Activated CD4-positive, alpha-beta memory T cell treated with anti-CD3 and anti-CD28 coated beads for 36 hours (primary cell): ENCODE measurements around the gene KCNJ12. TPM values are rescaled to one million over a fixed set of nuclear protein-coding genes. Genes with fewer than 3 reads are reported as not detected.
"Not testable (repeated sequence)": the region's sequence is repeated elsewhere in the genome, so short reads cannot be mapped to it uniquely, and the experiment has no call there.

Experiments
- CTCF ChIA-PET: fragments of 350-600 bp; sonication (Branson Sonifier 250); formaldehyde crosslinking; loops from one replicate; lab custom pipeline; 2021; ENCODE audit warnings: antibody characterized with exemption, inconsistent platforms; lab: Charles Lee
- POLR2A ChIA-PET: fragments of 350-600 bp; sonication (Branson Sonifier 250); formaldehyde crosslinking; loops from one replicate; lab custom pipeline; 2021; ENCODE audit warnings: antibody characterized with exemption; lab: Charles Lee
- DNase-seq: peaks from one replicate; pipeline ENCODE4 v3.0.0-alpha.2; 2020
- H3K27ac Mint-ChIP-seq: one replicate; pipeline ENCODE4 v1.8.0; 2021; ENCODE audit warnings: mixed read lengths
- H3K27me3 Mint-ChIP-seq: one replicate; pipeline ENCODE4 v1.8.0; 2021; ENCODE audit warnings: mixed read lengths
- H3K36me3 Mint-ChIP-seq: one replicate; pipeline ENCODE4 v1.8.0; 2021; ENCODE audit warnings: mixed read lengths
- H3K4me1 Mint-ChIP-seq: one replicate; pipeline ENCODE4 v1.8.0; 2021; ENCODE audit warnings: low read depth, mixed read lengths
- H3K4me3 Mint-ChIP-seq: one replicate; pipeline ENCODE4 v1.8.0; 2021; ENCODE audit warnings: mild to moderate bottlenecking, mixed read lengths
- H3K9me3 Mint-ChIP-seq: one replicate; pipeline ENCODE4 v1.8.0; 2021; ENCODE audit warnings: mixed read lengths
- intact Hi-C: fragments of 100-400 bp; cut with micrococcal nuclease; formaldehyde crosslinking; loops from one replicate; pipeline ENCODE4 v1.15.1; 2023
- total RNA-seq, 2 experiments: library from RNA; stranded (reverse); gene quantifications; one replicate each; pipeline ENCODE4 v1.2.3, GENCODE V29; 2021

The KCNJ12 gene
- total RNA-seq, 2 experiments from 2014 or later = not detected

GRCh38 chr17:21445091-21445650 lies 69.0 kb downstream of the KCNJ12 start:
- Mint-ChIP-seq H3K4me3 (no peak overlapping the region), H3K4me1 (no peaks in the 10 kb centered on the region), H3K9me3 (no peaks in the 10 kb centered on the region), H3K27ac (no peak overlapping the region), H3K27me3 (peaks cover 8% of the 10 kb centered on the region), H3K36me3 (no peaks in the 10 kb centered on the region)
- DNase-seq = no peak
- POLR2A ChIA-PET = no interaction called here
- intact Hi-C loops = no loop called here
- CTCF ChIA-PET = interaction anchor here (1.1 kb wide), 1 partner anchor 68 kb away, joined by 4 read pairs; no protein-coding TSS in a partner anchor

- CTCF ChIA-PET = interaction anchor here (0.7 kb wide), 1 partner anchor 9 kb away, joined by 3 read pairs; no protein-coding TSS in a partner anchor
- intact Hi-C loops, H3K4me1 Mint-ChIP-seq, H3K4me3 Mint-ChIP-seq, H3K27ac Mint-ChIP-seq, H3K36me3 Mint-ChIP-seq, DNase-seq, POLR2A ChIA-PET, H3K9me3 Mint-ChIP-seq: not testable (repeated sequence)
- H3K27me3 Mint-ChIP-seq = peaks cover 18% of the 10 kb centered on the region
These were observed 71.4 kb downstream of the KCNJ12 start for GRCh38 chr17:21447552-21447951.

- H3K36me3 Mint-ChIP-seq, POLR2A ChIA-PET, CTCF ChIA-PET, H3K27ac Mint-ChIP-seq, DNase-seq, H3K4me1 Mint-ChIP-seq, H3K4me3 Mint-ChIP-seq, H3K9me3 Mint-ChIP-seq: not testable (repeated sequence)
- intact Hi-C loops = loop anchor here (10.0 kb wide), 1 partner anchor 125 kb away; no protein-coding TSS in a partner anchor
- H3K27me3 Mint-ChIP-seq = peaks cover 19% of the 10 kb centered on the region
These were observed 73.7 kb downstream of the KCNJ12 start for GRCh38 chr17:21449891-21450290.

- DNase-seq = no peak
- ChIA-PET POLR2A (no interaction called here), CTCF (interaction anchor here (0.6 kb wide), 1 partner anchor 8 kb away, joined by 3 read pairs; no protein-coding TSS in a partner anchor)
- Mint-ChIP-seq H3K27ac (no peak overlapping the region), H3K9me3 (no peaks in the 10 kb centered on the region), H3K4me1 (peaks cover 13% of the 10 kb centered on the region), H3K36me3 (no peaks in the 10 kb centered on the region), H3K27me3 (peaks cover 19% of the 10 kb centered on the region), H3K4me3 (no peak overlapping the region)
- intact Hi-C loops = loop anchor here (1.0 to 10.0 kb wide), 2 partner anchors 61 to 127 kb away; no protein-coding TSS in a partner anchor
These were observed 75.8 kb downstream of the KCNJ12 start for GRCh38 chr17:21451975-21452374.

- peaks cover 22% of the 10 kb centered on the region for H3K27me3 Mint-ChIP-seq
These were observed 76.4 kb downstream of the KCNJ12 start for GRCh38 chr17:21452377-21453143.

GRCh38 chr17:21453144-21453898 lies 77.2 kb downstream of the KCNJ12 start:
- Mint-ChIP-seq H3K9me3 (no peaks in the 10 kb centered on the region), H3K27ac (no peak overlapping the region), H3K36me3 (no peaks in the 10 kb centered on the region), H3K27me3 (peaks cover 20% of the 10 kb centered on the region), H3K4me1 (peaks cover 18% of the 10 kb centered on the region), H3K4me3 (no peak overlapping the region)
- ChIA-PET POLR2A (no interaction called here), CTCF (no interaction called here)
- no peak for DNase-seq
- intact Hi-C loops = loop anchor here (10.0 kb wide), 1 partner anchor 129 kb away; no protein-coding TSS in a partner anchor

More at GRCh38 chr17:21452377-21453143, 76.4 kb downstream of the KCNJ12 start:
- H3K36me3 Mint-ChIP-seq = no peaks in the 10 kb centered on the region
- intact Hi-C loops = loop anchor here (1.0 to 10.0 kb wide), 2 partner anchors 61 to 128 kb away; no protein-coding TSS in a partner anchor
- POLR2A ChIA-PET = no interaction called here
- H3K27ac Mint-ChIP-seq = no peak overlapping the region
- CTCF ChIA-PET = interaction anchor here (0.6 kb wide), 1 partner anchor 9 kb away, joined by 3 read pairs; no protein-coding TSS in a partner anchor
- peak; percentile 44 for DNase-seq
- no peaks in the 10 kb centered on the region for H3K9me3 Mint-ChIP-seq
- H3K4me1 Mint-ChIP-seq = peaks cover 18% of the 10 kb centered on the region
- H3K4me3 Mint-ChIP-seq = peak overlapping the region; percentile 39

- H3K9me3 Mint-ChIP-seq, POLR2A ChIA-PET, H3K27ac Mint-ChIP-seq, H3K36me3 Mint-ChIP-seq, DNase-seq, H3K4me3 Mint-ChIP-seq: not testable (repeated sequence)
- H3K4me1 Mint-ChIP-seq = peaks cover 18% of the 10 kb centered on the region
- intact Hi-C loops = loop anchor here (10.0 kb wide), 1 partner anchor 129 kb away; no protein-coding TSS in a partner anchor
- CTCF ChIA-PET = interaction anchor here (0.5 kb wide), 1 partner anchor 57 kb away, joined by 3 read pairs; no protein-coding TSS in a partner anchor
- H3K27me3 Mint-ChIP-seq = peaks cover 17% of the 10 kb centered on the region
These were observed 77.8 kb downstream of the KCNJ12 start for GRCh38 chr17:21454006-21454405.

GRCh38 chr17:21454441-21454840 lies 78.3 kb downstream of the KCNJ12 start:
- no peak for DNase-seq
- Mint-ChIP-seq H3K27me3 (peaks cover 17% of the 10 kb centered on the region), H3K36me3 (no peaks in the 10 kb centered on the region), H3K27ac (no peak overlapping the region), H3K4me3 (no peak overlapping the region), H3K9me3 (no peaks in the 10 kb centered on the region), H3K4me1 (peaks cover 18% of the 10 kb centered on the region)
- ChIA-PET CTCF (interaction anchor here (0.5 kb wide), 1 partner anchor 57 kb away, joined by 3 read pairs; no protein-coding TSS in a partner anchor), POLR2A (no interaction called here)
- intact Hi-C loops = loop anchor here (10.0 kb wide), 1 partner anchor 130 kb away; no protein-coding TSS in a partner anchor

GRCh38 chr17:21455761-21456160 lies 79.6 kb downstream of the KCNJ12 start:
- H3K27me3 Mint-ChIP-seq = peaks cover 12% of the 10 kb centered on the region
- ChIA-PET POLR2A (no interaction called here), CTCF (interaction anchor here (4.2 kb wide), 1 partner anchor 58 kb away, joined by 95 read pairs; no protein-coding TSS in a partner anchor)
- intact Hi-C loops = loop anchor here (2.0 to 10.0 kb wide), 4 partner anchors 131 to 413 kb away; partner anchors contain the start of genes DHRS7B, MAP2K3 and USP22
- H3K4me1 Mint-ChIP-seq = peaks cover 18% of the 10 kb centered on the region
- H3K4me3 Mint-ChIP-seq = no peak overlapping the region
- no peak overlapping the region for H3K27ac Mint-ChIP-seq
- H3K36me3 Mint-ChIP-seq = no peaks in the 10 kb centered on the region
- DNase-seq = no peak
- no peaks in the 10 kb centered on the region for H3K9me3 Mint-ChIP-seq

GRCh38 chr17:21456449-21456848 lies 80.3 kb downstream of the KCNJ12 start:
- H3K9me3 Mint-ChIP-seq, H3K27ac Mint-ChIP-seq, H3K36me3 Mint-ChIP-seq, H3K4me3 Mint-ChIP-seq, DNase-seq: not testable (repeated sequence)
- POLR2A ChIA-PET = interaction anchor here (1.3 kb wide), 1 partner anchor 56 kb away, joined by 11 read pairs; no protein-coding TSS in a partner anchor
- CTCF ChIA-PET = interaction anchor here (0.6 to 4.2 kb wide), 20 partner anchors 9 to 413 kb away, joined by 3 to 95 read pairs (median 4); partner anchors contain the start of gene USP22
- Mint-ChIP-seq H3K27me3 (peaks cover 11% of the 10 kb centered on the region), H3K4me1 (peaks cover 18% of the 10 kb centered on the region)
- intact Hi-C loops = loop anchor here (2.0 to 10.0 kb wide), 4 partner anchors 132 to 414 kb away; partner anchors contain the start of genes DHRS7B, MAP2K3 and USP22
